ENCODE data around the gene TRAF1. TPM values are rescaled to one million over a fixed set of nuclear protein-coding genes. Genes with fewer than 3 reads are reported as not detected.

TRAF1 gene
- total RNA-seq, 2 experiments from 2014 or later: 51.6 to 52.9 TPM

DNA sequence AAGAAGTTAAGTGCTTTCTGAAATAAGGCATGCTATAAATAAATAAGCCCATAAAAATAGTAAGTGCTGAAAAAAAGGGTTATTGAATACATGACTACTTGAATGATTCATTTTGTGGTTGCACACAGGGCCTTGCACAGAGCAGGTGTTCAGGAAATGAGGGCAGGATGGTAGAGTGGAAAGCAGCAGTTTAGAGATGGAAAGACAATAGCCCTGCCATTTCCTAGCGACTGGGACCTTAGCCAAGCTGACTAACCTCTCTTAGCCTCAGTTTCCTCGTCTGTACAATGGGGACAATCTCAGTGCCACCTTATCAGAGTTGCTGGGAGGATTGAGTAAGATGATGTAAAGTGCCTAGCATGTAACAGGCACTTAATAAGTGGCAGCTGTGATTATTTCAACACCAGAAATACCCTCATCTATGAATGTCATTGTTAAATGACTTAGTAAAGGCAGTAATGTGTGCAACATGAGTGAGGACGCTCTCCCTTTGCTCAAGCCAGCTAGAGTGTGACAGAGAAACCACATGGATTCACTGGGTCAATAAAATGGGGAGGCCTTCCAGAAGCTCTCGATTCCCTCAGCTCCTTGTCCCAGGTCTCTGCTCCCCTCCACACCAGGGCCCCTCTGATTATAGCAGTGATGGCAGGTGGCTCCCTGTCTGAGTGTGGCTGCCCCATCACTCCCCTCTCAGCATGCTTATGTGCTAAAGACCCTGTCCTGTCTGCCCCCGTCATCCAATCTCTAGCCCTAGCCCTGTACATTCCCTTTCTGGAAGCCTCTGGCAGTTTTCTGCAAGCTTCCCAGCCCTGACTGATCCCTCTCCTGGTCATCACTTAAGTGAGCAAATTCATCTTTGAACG, 33.6 kb downstream of the TRAF1 start:
- Mint-ChIP-seq H3K9me3 (ENCODE audit: insufficient read depth) (no peaks in the 10 kb centered on the region), H3K4me1 (ENCODE audit: low read depth) (peaks cover 90% of the 10 kb centered on the region), H3K36me3 (ENCODE audit: low read depth) (peaks cover 28% of the 10 kb centered on the region), H3K4me3 (peak overlapping the region; percentile 70), H3K27ac (peak overlapping the region; percentile 95), H3K27me3 (ENCODE audit: low read depth) (no peaks in the 10 kb centered on the region)
- ATAC-seq (peak; percentile 65), DNase-seq (peak; percentile 80)
- CTCF ChIA-PET: interaction anchor here (0.7 to 5.3 kb wide), 10 partner anchors 9 to 306 kb away, joined by 3 to 54 read pairs (median 13); no protein-coding TSS in a partner anchor
- POLR2A ChIA-PET: interaction anchor here (0.6 to 13.1 kb wide), 11 partner anchors 9 to 229 kb away, joined by 3 to 306 read pairs (median 14); partner anchors contain the start of genes FBXW2, PHF19 and TRAF1

- DNase-seq: peak; percentile 55
These were observed 34.5 kb downstream of the TRAF1 start for GRCh38 chr9:120891884-120892747.

DNA sequence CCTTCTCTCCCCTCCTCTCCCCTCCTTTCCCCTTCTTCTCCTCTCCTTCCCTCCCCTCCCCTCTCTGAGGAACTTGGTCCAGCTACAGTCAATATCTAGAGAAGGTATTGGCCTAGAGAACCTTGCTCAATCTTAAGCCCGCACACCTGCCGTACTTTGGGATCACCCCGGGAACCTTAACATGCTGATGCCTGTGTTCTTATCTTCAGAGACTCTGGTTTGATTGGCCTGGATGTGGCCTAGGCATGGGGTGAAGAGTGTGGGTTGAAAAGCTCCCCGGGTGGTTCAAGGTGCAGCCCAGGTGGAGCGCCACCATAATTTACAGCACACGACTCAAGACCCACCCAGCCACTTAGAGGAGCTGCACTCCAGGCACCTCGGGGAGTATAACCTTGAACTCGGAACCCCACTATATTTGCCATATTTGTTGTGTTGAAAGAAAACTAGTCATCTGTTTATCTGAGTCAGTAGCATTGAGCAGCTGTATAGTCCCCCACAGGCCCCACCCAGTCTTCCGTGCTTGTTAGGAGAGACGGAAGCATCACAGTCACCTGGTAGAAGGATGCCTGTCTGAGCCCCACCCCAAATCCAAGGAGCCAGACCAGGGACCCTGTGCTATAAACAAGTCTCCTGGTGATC, 35.2 kb downstream of the TRAF1 start:
- Mint-ChIP-seq H3K36me3 (ENCODE audit: low read depth) (peaks cover 22% of the 10 kb centered on the region), H3K9me3 (ENCODE audit: insufficient read depth) (no peaks in the 10 kb centered on the region), H3K4me3 (peak overlapping the region; percentile 70), H3K27ac (peak overlapping the region; percentile 95), H3K4me1 (ENCODE audit: low read depth) (peaks cover 90% of the 10 kb centered on the region), H3K27me3 (ENCODE audit: low read depth) (no peaks in the 10 kb centered on the region)
- ATAC-seq: peak; percentile 59
- peak; percentile 80 for DNase-seq
- POLR2A ChIA-PET: interaction anchor here (0.5 to 13.1 kb wide), 18 partner anchors 8 to 230 kb away, joined by 3 to 306 read pairs (median 8); partner anchors contain the start of genes PHF19 and TRAF1
- CTCF ChIA-PET: interaction anchor here (0.8 to 5.3 kb wide), 15 partner anchors 11 to 135 kb away, joined by 3 to 54 read pairs (median 8); no protein-coding TSS in a partner anchor

More at GRCh38 chr9:120891884-120892747, 34.5 kb downstream of the TRAF1 start:
- Mint-ChIP-seq H3K9me3 (ENCODE audit: insufficient read depth) (no peaks in the 10 kb centered on the region), H3K4me3 (peak overlapping the region; percentile 70), H3K36me3 (ENCODE audit: low read depth) (peaks cover 25% of the 10 kb centered on the region), H3K27ac (peak overlapping the region; percentile 95), H3K4me1 (ENCODE audit: low read depth) (peaks cover 90% of the 10 kb centered on the region), H3K27me3 (ENCODE audit: low read depth) (no peaks in the 10 kb centered on the region)
- ChIA-PET POLR2A (interaction anchor here (1.0 to 13.1 kb wide), 16 partner anchors 7 to 230 kb away, joined by 4 to 306 read pairs (median 9); partner anchors contain the start of genes PHF19 and TRAF1), CTCF (interaction anchor here (0.7 to 5.3 kb wide), 14 partner anchors 10 to 307 kb away, joined by 3 to 54 read pairs (median 8); no protein-coding TSS in a partner anchor)
- ATAC-seq: peak; percentile 27

DNA sequence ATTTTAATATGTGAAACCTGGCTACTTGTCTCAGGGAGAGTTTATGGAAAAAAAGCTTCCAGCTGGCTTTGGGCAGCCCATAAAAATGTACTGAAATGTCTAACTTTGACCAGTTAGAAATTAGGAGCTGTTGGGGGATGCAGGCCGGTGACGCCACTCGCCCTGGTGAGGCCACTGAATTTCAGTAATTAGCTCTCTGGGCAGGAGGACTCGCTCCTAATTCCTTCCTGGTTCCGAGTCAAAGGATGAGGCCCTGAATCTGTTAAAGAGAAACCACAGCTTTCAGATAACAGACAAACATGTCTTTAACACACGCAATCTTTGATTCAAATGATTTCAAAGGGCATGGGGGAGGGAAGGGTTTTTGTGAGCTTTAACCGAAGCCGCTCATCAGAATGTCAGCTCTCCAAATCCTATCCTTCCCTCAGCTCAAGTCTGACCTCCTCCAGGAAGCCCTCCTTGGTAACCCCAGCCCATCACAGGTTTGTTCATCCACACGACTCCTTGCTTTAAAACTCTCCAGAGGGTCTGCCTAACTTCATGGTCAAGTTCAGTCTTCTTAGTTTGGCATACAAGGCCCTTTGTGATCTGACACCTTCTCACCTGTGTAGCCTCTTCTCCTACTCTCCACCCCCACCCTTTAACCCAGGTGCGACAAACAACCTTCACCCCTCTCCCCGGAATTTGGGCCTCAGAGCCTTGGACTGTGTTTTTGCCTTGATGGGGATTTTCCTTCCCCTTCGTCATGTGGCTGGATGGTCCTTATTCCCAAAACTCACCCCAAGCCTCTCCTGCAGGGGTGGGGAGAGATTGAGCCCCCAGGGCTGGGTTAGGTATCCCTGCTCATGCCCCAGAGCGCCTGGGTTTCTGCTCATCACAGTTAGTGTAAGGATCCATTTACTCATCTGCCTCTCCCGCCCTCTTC, 36.0 kb downstream of the TRAF1 start:
- Mint-ChIP-seq H3K9me3 (ENCODE audit: insufficient read depth) (no peaks in the 10 kb centered on the region), H3K27me3 (ENCODE audit: low read depth) (no peaks in the 10 kb centered on the region), H3K4me3 (peak overlapping the region; percentile 70), H3K27ac (peak overlapping the region; percentile 95), H3K36me3 (ENCODE audit: low read depth) (peaks cover 27% of the 10 kb centered on the region), H3K4me1 (ENCODE audit: low read depth) (peaks cover 91% of the 10 kb centered on the region)
- DNase-seq (peak; percentile 60), ATAC-seq (peak; percentile 18)
- ChIA-PET CTCF (interaction anchor here (0.8 to 5.3 kb wide), 19 partner anchors 10 to 181 kb away, joined by 3 to 54 read pairs (median 7); partner anchors contain the start of gene FBXW2), POLR2A (interaction anchor here (0.5 to 13.1 kb wide), 20 partner anchors 7 to 667 kb away, joined by 3 to 306 read pairs (median 6); partner anchors contain the start of genes FBXW2, PHF19 and TRAF1)

DNA sequence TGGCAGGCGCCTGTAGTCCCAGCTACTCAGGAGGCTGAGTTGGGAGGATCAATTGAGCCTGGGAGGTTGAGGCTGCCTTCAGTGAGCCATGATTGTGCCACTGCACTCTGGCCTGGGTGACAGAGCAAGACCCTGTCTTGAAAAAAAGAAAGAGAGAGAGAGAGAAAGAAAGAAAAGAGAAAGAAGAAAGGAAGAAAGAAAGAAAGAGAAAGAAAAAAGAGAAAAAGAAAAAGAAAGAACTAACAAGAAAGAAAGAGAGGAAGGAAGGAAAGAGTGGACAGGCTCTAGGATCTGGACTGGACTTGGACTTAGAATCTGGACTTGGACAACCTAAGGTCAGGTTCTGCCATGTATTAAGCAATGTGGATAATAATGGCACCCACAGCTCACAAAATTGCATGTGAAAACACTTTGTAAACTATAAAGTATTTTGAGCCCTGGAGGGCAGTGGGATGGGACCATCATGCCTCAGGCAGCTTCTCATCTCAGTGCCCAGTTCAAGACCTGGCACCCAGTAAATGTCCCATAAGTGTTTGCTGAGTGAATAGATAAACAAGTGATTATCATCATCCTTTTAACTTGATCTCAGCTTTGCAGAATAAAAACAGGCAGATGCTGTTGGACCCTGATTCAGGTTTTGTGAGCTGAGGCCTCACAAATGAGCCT, 36.9 kb downstream of the TRAF1 start:
- POLR2A ChIA-PET: interaction anchor here (0.8 to 13.1 kb wide), 11 partner anchors 9 to 182 kb away, joined by 3 to 306 read pairs (median 9); partner anchors contain the start of genes FBXW2, PHF19 and TRAF1
- Mint-ChIP-seq H3K9me3 (ENCODE audit: insufficient read depth) (no peaks in the 10 kb centered on the region), H3K27ac (peak overlapping the region; percentile 95), H3K4me1 (ENCODE audit: low read depth) (peaks cover 87% of the 10 kb centered on the region), H3K36me3 (ENCODE audit: low read depth) (peaks cover 27% of the 10 kb centered on the region), H3K4me3 (peak overlapping the region; percentile 70), H3K27me3 (ENCODE audit: low read depth) (no peaks in the 10 kb centered on the region)
- ATAC-seq: no peak
- DNase-seq: no peak
- CTCF ChIA-PET: interaction anchor here (0.7 to 5.3 kb wide), 16 partner anchors 10 to 182 kb away, joined by 3 to 54 read pairs (median 8); partner anchors contain the start of gene FBXW2

GRCh38 chr9:120888626-120889025, 38.0 kb downstream of the TRAF1 start:
- Mint-ChIP-seq H3K4me1 (ENCODE audit: low read depth) (peaks cover 88% of the 10 kb centered on the region), H3K36me3 (ENCODE audit: low read depth) (peaks cover 26% of the 10 kb centered on the region), H3K9me3 (ENCODE audit: insufficient read depth) (no peaks in the 10 kb centered on the region), H3K4me3 (no peak overlapping the region), H3K27me3 (ENCODE audit: low read depth) (no peaks in the 10 kb centered on the region), H3K27ac (peak overlapping the region; percentile 95)
- DNase-seq: no peak
- ChIA-PET POLR2A (interaction anchor here (0.6 to 13.1 kb wide), 5 partner anchors 9 to 43 kb away, joined by 3 to 306 read pairs (median 141); partner anchors contain the start of genes PHF19 and TRAF1), CTCF (interaction anchor here (0.7 to 4.5 kb wide), 4 partner anchors 10 to 36 kb away, joined by 3 to 18 read pairs (median 8); no protein-coding TSS in a partner anchor)
- ATAC-seq: no peak

GRCh38 chr9:120886490-120886967, 40.1 kb downstream of the TRAF1 start:
- ChIA-PET CTCF (interaction anchor here (0.9 to 1.4 kb wide), 5 partner anchors 14 to 42 kb away, joined by 3 to 5 read pairs (median 4); no protein-coding TSS in a partner anchor), POLR2A (interaction anchor here (0.8 to 13.1 kb wide), 6 partner anchors 8 to 43 kb away, joined by 3 to 306 read pairs (median 6); partner anchors contain the start of gene PHF19)

GRCh38 chr9:120885958-120886357, 40.6 kb downstream of the TRAF1 start:
- Mint-ChIP-seq H3K4me3 (no peak overlapping the region), H3K27ac (no peak overlapping the region), H3K4me1 (ENCODE audit: low read depth) (peaks cover 84% of the 10 kb centered on the region), H3K9me3 (ENCODE audit: insufficient read depth) (no peaks in the 10 kb centered on the region), H3K36me3 (ENCODE audit: low read depth) (peaks cover 23% of the 10 kb centered on the region), H3K27me3 (ENCODE audit: low read depth) (no peaks in the 10 kb centered on the region)
- ChIA-PET POLR2A (interaction anchor here (0.8 to 13.1 kb wide), 8 partner anchors 9 to 43 kb away, joined by 3 to 306 read pairs (median 5); partner anchors contain the start of gene PHF19), CTCF (interaction anchor here (0.8 to 1.1 kb wide), 5 partner anchors 13 to 43 kb away, joined by 3 to 5 read pairs (median 4); no protein-coding TSS in a partner anchor)
- no peak for ATAC-seq
- DNase-seq: no peak

More at GRCh38 chr9:120886490-120886967, 40.1 kb downstream of the TRAF1 start:
- no peak overlapping the region for H3K4me3 Mint-ChIP-seq
- no peak for ATAC-seq
- H3K4me1 Mint-ChIP-seq (ENCODE audit: low read depth): peaks cover 86% of the 10 kb centered on the region
- DNase-seq: no peak
- peak overlapping the region; percentile 52 for H3K27ac Mint-ChIP-seq
- peaks cover 23% of the 10 kb centered on the region for H3K36me3 Mint-ChIP-seq (ENCODE audit: low read depth)
- no peaks in the 10 kb centered on the region for H3K27me3 Mint-ChIP-seq (ENCODE audit: low read depth)
- H3K9me3 Mint-ChIP-seq (ENCODE audit: insufficient read depth): no peaks in the 10 kb centered on the region

DNA sequence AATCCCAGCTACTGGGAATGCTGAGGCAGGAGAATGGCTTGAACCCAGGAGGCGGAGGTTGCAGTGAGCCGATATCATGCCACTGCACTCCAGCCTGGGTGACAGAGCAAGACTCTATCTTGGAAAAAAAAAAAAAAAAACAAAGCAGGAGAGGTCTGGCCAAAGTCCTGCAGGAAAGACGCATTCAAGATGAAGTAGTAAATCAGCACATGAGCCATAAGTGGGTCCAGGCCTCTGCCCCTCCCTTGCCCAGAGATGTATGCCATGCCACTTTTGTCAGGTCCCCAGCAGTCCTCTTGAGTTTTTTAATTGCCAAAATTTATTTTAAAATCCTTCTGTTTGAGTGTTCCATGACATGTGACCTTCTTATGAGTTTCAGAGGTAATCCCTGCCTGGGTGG, 41.1 kb downstream of the TRAF1 start:
- H3K4me1 Mint-ChIP-seq (ENCODE audit: low read depth): peaks cover 83% of the 10 kb centered on the region
- H3K4me3 Mint-ChIP-seq: no peak overlapping the region
- no peak for DNase-seq
- ChIA-PET CTCF (interaction anchor here (0.8 to 1.1 kb wide), 5 partner anchors 12 to 44 kb away, joined by 3 to 5 read pairs (median 4); no protein-coding TSS in a partner anchor), POLR2A (interaction anchor here (0.8 to 13.1 kb wide), 6 partner anchors 9 to 43 kb away, joined by 3 to 306 read pairs (median 5); partner anchors contain the start of gene PHF19)
- H3K36me3 Mint-ChIP-seq (ENCODE audit: low read depth): peaks cover 24% of the 10 kb centered on the region
- H3K27me3 Mint-ChIP-seq (ENCODE audit: low read depth): no peaks in the 10 kb centered on the region
- H3K9me3 Mint-ChIP-seq (ENCODE audit: insufficient read depth): no peaks in the 10 kb centered on the region
- H3K27ac Mint-ChIP-seq: no peak overlapping the region
- no peak for ATAC-seq

All from activated CD8-positive, alpha-beta T cell treated with anti-CD3 and anti-CD28 coated beads, Interleukin-2, amount 10 ng/mL, durations not matched to agents 7 days and 5 days (primary cell).